ENCODE data around the gene BTBD9. TPM values are rescaled to one million over a fixed set of nuclear protein-coding genes. Genes with fewer than 3 reads are reported as not detected.

Gene BTBD9
- total and polyA plus RNA-seq, 2 of the 13 experiments (the other 11 are each of a cell fraction or from before 2014, with no cell fraction given) = 1.2 to 3.0 TPM

- BruUV-seq (replicated peaks) = no TSS peak
- no peaks in the 10 kb centered on the region for H3K9me3 ChIP-seq (ENCODE audit: low read length)
- CTCF ChIA-PET (ENCODE audit: low intra/inter-chr PET ratio, low total read pairs) = no interaction called here
- H3K27me3 ChIP-seq (ENCODE audit: control insufficient read depth in 1 of 2, insufficient read depth in 2 of 2, low read length in 2 of 2) = no peaks in the 10 kb centered on the region
- H3K4me2 ChIP-seq (ENCODE audit: low read depth, low read length) = no peak overlapping the region
- H3K4me3 ChIP-seq (replicated peaks in 1 of 3; ENCODE audit: insufficient read depth in 1 of 3, low read depth in 2 of 3, low read length in 3 of 3) = no peak overlapping the region
- H3K36me3 ChIP-seq (replicated peaks in 1 of 2; ENCODE audit: control insufficient read depth in 1 of 2, insufficient read depth in 2 of 2, low read length in 2 of 2) = no peaks in the 10 kb centered on the region
- in situ Hi-C loops (cut with HindIII; ENCODE audit: extremely low pct_ligation_motif_present, low pct_unique_long_range_greater_than_20kb) = no loop called here
- TF ChIP-seq, protein P1, sequence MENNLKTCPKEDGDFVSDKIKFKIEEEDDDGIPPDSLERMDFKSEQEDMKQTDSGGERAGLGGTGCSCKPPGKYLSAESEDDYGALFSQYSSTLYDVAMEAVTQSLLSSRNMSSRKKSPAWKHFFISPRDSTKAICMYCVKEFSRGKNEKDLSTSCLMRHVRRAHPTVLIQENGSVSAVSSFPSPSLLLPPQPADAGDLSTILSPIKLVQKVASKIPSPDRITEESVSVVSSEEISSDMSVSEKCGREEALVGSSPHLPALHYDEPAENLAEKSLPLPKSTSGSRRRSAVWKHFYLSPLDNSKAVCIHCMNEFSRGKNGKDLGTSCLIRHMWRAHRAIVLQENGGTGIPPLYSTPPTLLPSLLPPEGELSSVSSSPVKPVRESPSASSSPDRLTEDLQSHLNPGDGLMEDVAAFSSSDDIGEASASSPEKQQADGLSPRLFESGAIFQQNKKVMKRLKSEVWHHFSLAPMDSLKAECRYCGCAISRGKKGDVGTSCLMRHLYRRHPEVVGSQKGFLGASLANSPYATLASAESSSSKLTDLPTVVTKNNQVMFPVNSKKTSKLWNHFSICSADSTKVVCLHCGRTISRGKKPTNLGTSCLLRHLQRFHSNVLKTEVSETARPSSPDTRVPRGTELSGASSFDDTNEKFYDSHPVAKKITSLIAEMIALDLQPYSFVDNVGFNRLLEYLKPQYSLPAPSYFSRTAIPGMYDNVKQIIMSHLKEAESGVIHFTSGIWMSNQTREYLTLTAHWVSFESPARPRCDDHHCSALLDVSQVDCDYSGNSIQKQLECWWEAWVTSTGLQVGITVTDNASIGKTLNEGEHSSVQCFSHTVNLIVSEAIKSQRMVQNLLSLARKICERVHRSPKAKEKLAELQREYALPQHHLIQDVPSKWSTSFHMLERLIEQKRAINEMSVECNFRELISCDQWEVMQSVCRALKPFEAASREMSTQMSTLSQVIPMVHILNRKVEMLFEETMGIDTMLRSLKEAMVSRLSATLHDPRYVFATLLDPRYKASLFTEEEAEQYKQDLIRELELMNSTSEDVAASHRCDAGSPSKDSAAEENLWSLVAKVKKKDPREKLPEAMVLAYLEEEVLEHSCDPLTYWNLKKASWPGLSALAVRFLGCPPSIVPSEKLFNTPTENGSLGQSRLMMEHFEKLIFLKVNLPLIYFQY (CRISPR knock-in tag; IDR thresholded peaks at IDR 0.05; ENCODE audit: borderline replicate concordance) = no peak
- TF ChIP-seq ZNF274 (CRISPR knock-in tag; IDR thresholded peaks at IDR 0.05) (no peak), RFX5 (IDR thresholded peaks at IDR 0.05; ENCODE audit: low read depth, low read length) (no peak), NFYC (CRISPR knock-in tag; IDR thresholded peaks at IDR 0.05) (no peak), ZNF263 (CRISPR knock-in tag; IDR thresholded peaks at IDR 0.05) (no peak), JUNB (CRISPR knock-in tag; IDR thresholded peaks at IDR 0.05; ENCODE audit: borderline replicate concordance) (no peak)
- TF ChIP-seq, protein P2, sequence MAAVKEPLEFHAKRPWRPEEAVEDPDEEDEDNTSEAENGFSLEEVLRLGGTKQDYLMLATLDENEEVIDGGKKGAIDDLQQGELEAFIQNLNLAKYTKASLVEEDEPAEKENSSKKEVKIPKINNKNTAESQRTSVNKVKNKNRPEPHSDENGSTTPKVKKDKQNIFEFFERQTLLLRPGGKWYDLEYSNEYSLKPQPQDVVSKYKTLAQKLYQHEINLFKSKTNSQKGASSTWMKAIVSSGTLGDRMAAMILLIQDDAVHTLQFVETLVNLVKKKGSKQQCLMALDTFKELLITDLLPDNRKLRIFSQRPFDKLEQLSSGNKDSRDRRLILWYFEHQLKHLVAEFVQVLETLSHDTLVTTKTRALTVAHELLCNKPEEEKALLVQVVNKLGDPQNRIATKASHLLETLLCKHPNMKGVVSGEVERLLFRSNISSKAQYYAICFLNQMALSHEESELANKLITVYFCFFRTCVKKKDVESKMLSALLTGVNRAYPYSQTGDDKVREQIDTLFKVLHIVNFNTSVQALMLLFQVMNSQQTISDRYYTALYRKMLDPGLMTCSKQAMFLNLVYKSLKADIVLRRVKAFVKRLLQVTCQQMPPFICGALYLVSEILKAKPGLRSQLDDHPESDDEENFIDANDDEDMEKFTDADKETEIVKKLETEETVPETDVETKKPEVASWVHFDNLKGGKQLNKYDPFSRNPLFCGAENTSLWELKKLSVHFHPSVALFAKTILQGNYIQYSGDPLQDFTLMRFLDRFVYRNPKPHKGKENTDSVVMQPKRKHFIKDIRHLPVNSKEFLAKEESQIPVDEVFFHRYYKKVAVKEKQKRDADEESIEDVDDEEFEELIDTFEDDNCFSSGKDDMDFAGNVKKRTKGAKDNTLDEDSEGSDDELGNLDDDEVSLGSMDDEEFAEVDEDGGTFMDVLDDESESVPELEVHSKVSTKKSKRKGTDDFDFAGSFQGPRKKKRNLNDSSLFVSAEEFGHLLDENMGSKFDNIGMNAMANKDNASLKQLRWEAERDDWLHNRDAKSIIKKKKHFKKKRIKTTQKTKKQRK (IDR thresholded peaks at IDR 0.05; ENCODE audit: low read length) = no peak
- TF ChIP-seq, protein P3, sequence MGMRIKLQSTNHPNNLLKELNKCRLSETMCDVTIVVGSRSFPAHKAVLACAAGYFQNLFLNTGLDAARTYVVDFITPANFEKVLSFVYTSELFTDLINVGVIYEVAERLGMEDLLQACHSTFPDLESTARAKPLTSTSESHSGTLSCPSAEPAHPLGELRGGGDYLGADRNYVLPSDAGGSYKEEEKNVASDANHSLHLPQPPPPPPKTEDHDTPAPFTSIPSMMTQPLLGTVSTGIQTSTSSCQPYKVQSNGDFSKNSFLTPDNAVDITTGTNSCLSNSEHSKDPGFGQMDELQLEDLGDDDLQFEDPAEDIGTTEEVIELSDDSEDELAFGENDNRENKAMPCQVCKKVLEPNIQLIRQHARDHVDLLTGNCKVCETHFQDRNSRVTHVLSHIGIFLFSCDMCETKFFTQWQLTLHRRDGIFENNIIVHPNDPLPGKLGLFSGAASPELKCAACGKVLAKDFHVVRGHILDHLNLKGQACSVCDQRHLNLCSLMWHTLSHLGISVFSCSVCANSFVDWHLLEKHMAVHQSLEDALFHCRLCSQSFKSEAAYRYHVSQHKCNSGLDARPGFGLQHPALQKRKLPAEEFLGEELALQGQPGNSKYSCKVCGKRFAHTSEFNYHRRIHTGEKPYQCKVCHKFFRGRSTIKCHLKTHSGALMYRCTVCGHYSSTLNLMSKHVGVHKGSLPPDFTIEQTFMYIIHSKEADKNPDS (CRISPR knock-in tag; IDR thresholded peaks at IDR 0.05) = no peak
- TF ChIP-seq, protein P4, sequence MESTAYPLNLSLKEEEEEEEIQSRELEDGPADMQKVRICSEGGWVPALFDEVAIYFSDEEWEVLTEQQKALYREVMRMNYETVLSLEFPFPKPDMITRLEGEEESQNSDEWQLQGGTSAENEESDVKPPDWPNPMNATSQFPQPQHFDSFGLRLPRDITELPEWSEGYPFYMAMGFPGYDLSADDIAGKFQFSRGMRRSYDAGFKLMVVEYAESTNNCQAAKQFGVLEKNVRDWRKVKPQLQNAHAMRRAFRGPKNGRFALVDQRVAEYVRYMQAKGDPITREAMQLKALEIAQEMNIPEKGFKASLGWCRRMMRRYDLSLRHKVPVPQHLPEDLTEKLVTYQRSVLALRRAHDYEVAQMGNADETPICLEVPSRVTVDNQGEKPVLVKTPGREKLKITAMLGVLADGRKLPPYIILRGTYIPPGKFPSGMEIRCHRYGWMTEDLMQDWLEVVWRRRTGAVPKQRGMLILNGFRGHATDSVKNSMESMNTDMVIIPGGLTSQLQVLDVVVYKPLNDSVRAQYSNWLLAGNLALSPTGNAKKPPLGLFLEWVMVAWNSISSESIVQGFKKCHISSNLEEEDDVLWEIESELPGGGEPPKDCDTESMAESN (CRISPR knock-in tag; conservative IDR thresholded peaks at IDR 0.05) = no peak
- whole genome bisulfite sequencing (ENCODE audit: low lambda C conversion rate) = 7% methylated on average over 1 of the region's 1 CpG
- DNase-seq (ENCODE audit: low spot score) = no peak
- no peaks in the 10 kb centered on the region for H4K20me1 ChIP-seq (ENCODE audit: insufficient read depth, low read length)
- peaks cover 17% of the 10 kb centered on the region for H3K4me1 ChIP-seq (ENCODE audit: insufficient read depth, low read length)
- H3K79me2 ChIP-seq (ENCODE audit: insufficient read depth, low read length) = no peaks in the 10 kb centered on the region
- no peak for ATAC-seq
- H2AFZ ChIP-seq (ENCODE audit: low read length) = no peak overlapping the region
- POLR2A ChIA-PET = no interaction called here
- no peak overlapping the region for H3K27ac ChIP-seq (ENCODE audit: extremely low read length, insufficient read depth, low read length)
- intact Hi-C loops (cut with micrococcal nuclease; ENCODE audit: unreplicated experiment) = no loop called here
- no peak overlapping the region for H3K9ac ChIP-seq (ENCODE audit: insufficient read depth, low read depth, low read length)
- FAIRE-seq = no peak
These were observed 5.2 kb downstream of the BTBD9 start for GRCh38 chr6:38634518-38634917.
